ENCODE measurements around the gene RBM28. TPM values are rescaled to one million over a fixed set of nuclear protein-coding genes. Genes with fewer than 3 reads are reported as not detected.

The RBM28 gene
- total and polyA plus RNA-seq, 10 donors = 11.0 to 45.8 (median 29.5) TPM

DNA sequence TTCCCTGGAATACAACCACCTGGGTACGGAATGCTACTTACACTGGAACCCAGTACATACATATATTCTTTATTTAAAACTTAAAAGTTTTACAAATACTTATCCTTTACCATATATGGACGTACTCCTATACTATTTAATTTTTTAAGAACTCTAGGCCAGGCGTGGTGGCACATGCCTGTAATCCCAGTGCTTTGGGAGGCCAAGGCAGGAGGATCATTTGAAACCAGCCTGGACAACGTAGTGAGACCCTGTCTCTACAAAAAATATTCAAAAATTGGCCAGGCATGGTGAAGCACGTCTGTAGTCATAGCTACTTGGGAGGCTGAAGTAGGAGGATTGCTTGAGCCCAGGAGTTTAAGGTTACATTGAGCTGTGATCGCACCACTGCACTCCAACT is 2.0 kb downstream of the RBM28 start:
- WGBS, 5 donors = 84 to 92% (median 90%) methylated on average over 6 of the region's 6 CpGs
- TF ChIP-seq, protein P1, sequence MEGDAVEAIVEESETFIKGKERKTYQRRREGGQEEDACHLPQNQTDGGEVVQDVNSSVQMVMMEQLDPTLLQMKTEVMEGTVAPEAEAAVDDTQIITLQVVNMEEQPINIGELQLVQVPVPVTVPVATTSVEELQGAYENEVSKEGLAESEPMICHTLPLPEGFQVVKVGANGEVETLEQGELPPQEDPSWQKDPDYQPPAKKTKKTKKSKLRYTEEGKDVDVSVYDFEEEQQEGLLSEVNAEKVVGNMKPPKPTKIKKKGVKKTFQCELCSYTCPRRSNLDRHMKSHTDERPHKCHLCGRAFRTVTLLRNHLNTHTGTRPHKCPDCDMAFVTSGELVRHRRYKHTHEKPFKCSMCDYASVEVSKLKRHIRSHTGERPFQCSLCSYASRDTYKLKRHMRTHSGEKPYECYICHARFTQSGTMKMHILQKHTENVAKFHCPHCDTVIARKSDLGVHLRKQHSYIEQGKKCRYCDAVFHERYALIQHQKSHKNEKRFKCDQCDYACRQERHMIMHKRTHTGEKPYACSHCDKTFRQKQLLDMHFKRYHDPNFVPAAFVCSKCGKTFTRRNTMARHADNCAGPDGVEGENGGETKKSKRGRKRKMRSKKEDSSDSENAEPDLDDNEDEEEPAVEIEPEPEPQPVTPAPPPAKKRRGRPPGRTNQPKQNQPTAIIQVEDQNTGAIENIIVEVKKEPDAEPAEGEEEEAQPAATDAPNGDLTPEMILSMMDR (IDR thresholded peaks at IDR 0.05 in 8 of 11, conservative IDR thresholded peaks at IDR 0.05 in 3 of 11) = no peak
- no peak for TF ChIP-seq POLR2A (IDR thresholded peaks at IDR 0.05)
- Histone ChIP-seq H3K27me3 (replicated peaks in 1 of 7) (no peaks in the 10 kb centered on the region), H3K27ac (no peak overlapping the region), H3K4me3 (no peak overlapping the region), H3K9me3 (no peaks in the 10 kb centered on the region), H3K4me1 (peaks cover 10 to 35% (median 30%) of the 10 kb centered on the region in 6 donors), H3K36me3 (peaks cover 0 to 39% (median 29%) of the 10 kb centered on the region in 6 donors)
- no peak for DNase-seq
- intact Hi-C loops (cut with DNase I; ENCODE audit: low total_unique reads) = no loop called here

DNA sequence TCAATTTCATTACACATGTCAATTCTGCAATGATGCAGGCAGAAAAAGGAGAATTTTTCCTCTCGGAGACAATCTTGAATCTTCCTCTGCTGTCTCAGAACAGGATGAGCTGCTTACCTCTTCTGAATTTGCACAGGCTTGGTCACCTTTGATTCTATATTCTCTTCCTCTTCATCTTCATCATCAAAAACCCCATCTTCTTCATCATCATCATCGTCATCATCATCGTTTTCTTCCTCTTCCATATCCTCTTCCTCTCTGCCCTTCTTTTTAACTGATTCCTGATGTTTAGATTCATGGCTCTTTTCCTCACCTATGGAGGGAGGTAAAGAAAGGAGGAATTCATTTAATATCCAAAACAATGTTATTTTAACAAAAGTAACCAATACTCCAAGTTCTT is 8.0 kb downstream of the RBM28 start:
- WGBS, 5 donors = 90 to 96% (median 92%) methylated on average over 3 of the region's 3 CpGs
- Histone ChIP-seq H3K27ac (no peak overlapping the region), H3K36me3 (peaks cover 0 to 99% (median 84%) of the 10 kb centered on the region in 6 donors), H3K27me3 (replicated peaks in 1 of 7) (no peaks in the 10 kb centered on the region), H3K4me3 (no peak overlapping the region), H3K4me1 (peaks cover 0 to under 1% (median under 1%) of the 10 kb centered on the region in 6 donors), H3K9me3 (no peaks in the 10 kb centered on the region)
- TF ChIP-seq POLR2AphosphoS5 (IDR thresholded peaks at IDR 0.05) (no peak), POLR2A (IDR thresholded peaks at IDR 0.05) (no peak)
- TF ChIP-seq, protein P1 (IDR thresholded peaks at IDR 0.05 in 8 of 11, conservative IDR thresholded peaks at IDR 0.05 in 3 of 11) = no peak
- DNase-seq = no peak
- intact Hi-C loops (cut with DNase I; ENCODE audit: low total_unique reads) = no loop called here

DNA sequence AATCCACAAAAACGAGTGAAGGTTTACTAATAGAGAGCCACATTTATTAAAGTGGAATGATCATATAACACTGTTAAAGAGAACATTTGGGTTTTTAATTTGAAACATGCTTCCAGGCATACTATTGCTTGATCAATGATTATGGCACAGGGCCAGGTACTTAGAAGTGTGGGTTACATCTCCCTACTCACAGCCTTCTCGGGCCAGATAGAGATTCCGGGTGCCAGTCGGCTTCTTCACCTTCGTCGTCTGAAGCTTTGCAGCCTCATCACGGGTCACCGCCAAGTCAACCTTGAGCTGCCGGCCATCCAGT is 19.4 kb downstream of the RBM28 start:
- Histone ChIP-seq H3K27ac (no peak overlapping the region), H3K4me1 (peaks cover under 1 to 31% (median 19%) of the 10 kb centered on the region in 6 donors), H3K4me3 (no peak overlapping the region), H3K36me3 (peaks cover 11 to 98% (median 90%) of the 10 kb centered on the region in 6 donors), H3K9me3 (no peaks in the 10 kb centered on the region), H3K27me3 (replicated peaks in 1 of 7) (no peaks in the 10 kb centered on the region)
- TF ChIP-seq POLR2A (IDR thresholded peaks at IDR 0.05) (no peak), POLR2AphosphoS5 (IDR thresholded peaks at IDR 0.05) (no peak)
- TF ChIP-seq, protein P1 (IDR thresholded peaks at IDR 0.05 in 8 of 11, conservative IDR thresholded peaks at IDR 0.05 in 3 of 11) = no peak
- intact Hi-C loops (cut with DNase I; ENCODE audit: low total_unique reads) = no loop called here
- DNase-seq = no peak
- 93 to 95% (median 95%) methylated on average over 9 of the region's 9 CpGs for WGBS, 5 donors

DNA sequence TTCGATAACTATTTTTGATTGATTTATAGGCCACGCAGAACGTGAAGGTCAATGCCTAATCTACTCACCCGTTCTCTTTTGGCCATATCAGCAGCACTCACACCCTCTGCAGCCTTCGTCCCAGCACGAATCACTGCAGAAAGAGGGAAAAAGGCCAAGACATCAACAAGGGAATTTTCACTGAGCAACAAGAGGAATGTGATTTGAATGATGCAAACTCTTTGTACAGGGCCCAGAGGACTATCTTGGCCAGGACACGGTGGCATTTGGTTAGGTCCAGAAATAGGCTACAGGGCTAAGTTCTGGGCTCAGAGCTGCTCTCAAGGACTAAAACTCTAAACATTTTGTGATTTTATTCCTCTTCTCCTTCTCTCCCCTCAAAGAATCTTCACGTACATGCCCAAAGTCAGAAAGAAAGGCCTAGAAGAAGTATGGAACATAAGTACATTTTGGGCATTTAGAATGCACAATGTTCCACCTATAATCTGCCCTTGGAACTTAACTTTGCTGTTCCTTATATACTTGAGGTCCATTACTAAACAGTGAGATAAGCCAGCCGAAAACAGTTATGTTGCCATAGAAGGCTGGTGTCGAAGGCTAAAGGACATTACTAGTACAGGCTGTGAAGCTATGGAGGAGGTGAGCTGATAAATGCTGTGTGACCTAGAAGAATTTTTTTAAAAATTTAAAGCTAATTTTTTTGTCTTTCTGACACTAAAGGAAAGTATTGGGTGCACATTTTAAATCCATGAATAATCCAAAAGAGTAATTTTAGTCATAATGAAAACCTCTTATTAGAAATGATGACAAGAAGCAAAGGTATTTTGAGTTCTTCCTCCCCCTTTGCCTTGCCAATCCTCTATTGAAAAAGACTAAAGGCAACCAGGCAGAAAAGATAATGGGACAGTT is 20.0 kb downstream of the RBM28 start:
- H3K9me3 ChIP-seq = no peaks in the 10 kb centered on the region
- H3K36me3 ChIP-seq = peaks cover 11 to 98% (median 90%) of the 10 kb centered on the region in 6 donors
- H3K4me1 ChIP-seq = peaks cover 4 to 37% (median 24%) of the 10 kb centered on the region in 6 donors
- no peak for DNase-seq
- H3K4me3 ChIP-seq = no peak overlapping the region
- no peak overlapping the region for H3K27ac ChIP-seq
- intact Hi-C loops (cut with DNase I; ENCODE audit: low total_unique reads) = no loop called here
- no peaks in the 10 kb centered on the region for H3K27me3 ChIP-seq (replicated peaks in 1 of 7)
- WGBS, 5 donors = 90 to 97% (median 92%) methylated on average over 10 of the region's 10 CpGs
- no peak for TF ChIP-seq POLR2AphosphoS5 (IDR thresholded peaks at IDR 0.05)
- TF ChIP-seq, protein P1 (IDR thresholded peaks at IDR 0.05 in 8 of 11, conservative IDR thresholded peaks at IDR 0.05 in 3 of 11) = no peak
- TF ChIP-seq POLR2A (IDR thresholded peaks at IDR 0.05) = no peak
